T-helper 22 cell (primary cell): Measurements from ENCODE around the gene CPB2.

Source experiments
- DNase-seq: peaks from one replicate; pipeline ENCODE4 v3.0.0-alpha.2; 2020; ENCODE audit warnings: low read depth

CPB2 gene

DNA sequence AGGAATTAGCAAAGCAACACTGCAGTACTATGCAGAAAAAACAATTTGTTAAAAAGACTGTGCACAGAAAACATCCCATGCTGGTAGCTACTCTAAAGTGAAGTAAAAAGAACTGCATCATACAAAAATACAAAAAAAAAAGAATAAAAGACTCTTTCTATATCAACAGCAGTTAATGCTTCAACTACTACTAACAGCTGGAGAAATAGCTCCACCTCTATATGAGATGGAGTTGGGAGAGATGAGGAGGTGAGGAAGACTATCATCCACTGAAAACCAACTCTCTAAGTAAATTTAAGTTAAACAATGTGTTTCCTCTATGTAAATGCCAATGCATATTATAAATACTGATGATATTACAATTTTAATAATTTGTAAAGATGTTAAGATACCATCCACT, 54.1 kb downstream of the CPB2 start:
- no peak for DNase-seq

DNA sequence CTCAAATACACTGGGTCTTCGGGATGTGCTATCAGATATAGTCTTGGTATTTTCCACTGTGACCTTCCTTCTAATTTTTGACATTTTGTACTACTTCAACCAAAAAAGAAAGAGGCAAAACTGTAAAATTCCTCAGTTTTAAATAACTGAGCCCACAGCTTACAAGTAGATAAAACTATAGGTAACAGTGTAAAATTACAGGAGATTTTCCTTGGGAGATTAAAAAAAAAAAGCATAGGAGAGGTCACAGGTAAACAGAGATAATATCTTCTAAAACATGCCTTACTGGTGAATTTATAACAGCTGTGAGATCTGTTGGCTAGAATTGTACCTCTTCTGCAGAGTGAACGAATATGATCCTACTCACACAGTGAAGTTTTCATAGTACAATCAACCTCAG, 59.4 kb downstream of the CPB2 start:
- no peak for DNase-seq

- no peak for DNase-seq
Observed at GRCh38 chr13:46043647-46044046, 61.2 kb downstream of the CPB2 start.

DNA sequence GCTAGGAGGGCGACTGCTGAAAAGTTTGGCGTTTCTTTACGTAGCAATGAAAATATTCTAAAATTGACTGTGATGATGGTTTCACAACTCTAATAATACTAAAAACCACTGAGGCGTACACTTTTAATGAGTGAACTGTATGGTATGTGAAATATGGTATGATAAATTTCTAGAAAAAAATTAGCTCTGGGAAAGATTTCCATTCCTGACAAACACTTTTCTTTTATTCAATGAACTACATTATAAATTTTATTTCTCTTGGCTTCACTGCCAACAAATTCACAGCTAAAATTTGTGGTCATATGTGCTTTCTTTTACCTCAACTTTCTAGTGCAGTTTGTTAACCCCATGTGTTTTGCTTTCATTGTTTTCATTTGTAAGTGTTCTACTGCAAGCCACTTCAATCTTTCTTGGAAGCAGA, 63.4 kb downstream of the CPB2 start:
- no peak for DNase-seq

GRCh38 chr13:46040763-46041162, 64.1 kb downstream of the CPB2 start:
- no peak for DNase-seq

DNA sequence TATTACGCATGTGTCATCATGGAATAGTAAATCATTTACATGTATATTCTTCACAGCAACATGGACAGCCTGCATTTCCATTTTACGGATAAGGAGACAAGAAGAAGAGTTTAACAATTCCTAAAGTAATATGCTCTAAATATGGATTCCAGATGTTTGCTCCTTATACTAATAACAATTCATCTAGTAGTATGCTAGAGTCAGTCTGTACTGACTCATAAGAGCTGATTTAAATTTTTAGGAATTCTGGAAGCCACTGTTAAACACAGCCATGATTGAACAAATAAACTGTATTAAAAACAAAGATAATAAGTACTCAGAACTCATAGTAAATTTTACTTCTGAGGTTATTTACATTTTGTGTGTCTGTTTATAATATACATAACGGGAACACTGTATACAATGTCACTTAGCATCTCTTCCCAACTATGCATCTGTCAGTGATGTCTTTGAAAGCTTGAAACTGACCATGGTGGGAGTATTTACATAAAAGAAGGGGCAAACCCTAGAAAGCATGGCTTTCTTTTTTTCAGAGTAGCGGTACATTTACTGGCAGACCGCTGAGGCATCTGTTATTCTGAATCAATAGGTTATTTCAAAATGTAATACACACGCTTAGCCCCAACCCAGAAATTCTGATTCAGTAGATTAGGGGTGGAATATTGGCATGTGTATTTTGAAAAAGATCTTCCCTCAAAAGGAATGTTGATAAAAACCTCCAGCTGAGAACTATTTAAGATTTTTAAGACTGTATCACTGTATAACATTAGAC, 65.2 kb downstream of the CPB2 start:
- no peak for DNase-seq

- no peak for DNase-seq
Observed at GRCh38 chr13:46038296-46038695, 66.5 kb downstream of the CPB2 start.

DNA sequence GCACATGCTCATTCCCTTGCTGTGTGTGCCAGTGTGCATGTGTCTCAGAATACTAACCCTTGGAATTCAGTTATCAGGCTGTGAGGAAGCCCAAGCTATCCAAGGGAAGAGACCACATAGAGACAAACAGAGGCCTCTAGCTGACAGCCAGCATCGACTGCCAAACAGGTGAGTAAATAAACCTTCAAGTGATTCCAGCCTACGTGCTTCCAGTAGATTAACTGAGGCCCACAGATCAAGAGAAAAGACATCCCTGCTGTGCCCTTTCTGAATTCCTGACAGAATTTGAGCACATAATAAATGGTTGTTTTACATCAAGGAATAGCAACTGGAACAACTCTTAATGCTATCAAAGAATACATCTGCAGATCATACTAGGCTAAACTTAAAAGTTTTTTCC, 69.8 kb downstream of the CPB2 start:
- no peak for DNase-seq

DNA sequence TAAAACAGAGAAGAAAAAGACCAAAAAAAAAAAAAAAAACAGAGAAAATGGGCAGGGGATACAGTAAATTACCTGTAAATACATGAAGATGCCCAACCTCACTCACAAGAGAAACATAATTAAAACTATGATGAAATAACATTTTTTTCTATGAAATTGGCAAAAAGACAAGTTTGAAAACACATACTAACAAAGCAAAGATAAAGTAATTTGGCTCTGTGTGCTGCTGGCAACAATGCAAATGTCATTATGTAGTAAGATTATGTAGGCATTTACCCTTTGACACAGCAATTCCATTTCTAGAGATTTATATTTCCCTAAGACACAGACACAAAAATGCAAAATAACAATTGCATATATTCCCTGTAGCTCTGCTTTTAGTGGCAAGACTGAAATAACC, 72.5 kb downstream of the CPB2 start:
- no peak for DNase-seq

GRCh38 chr13:46031581-46032263, 73.1 kb downstream of the CPB2 start:
- DNase-seq: no peak

DNA sequence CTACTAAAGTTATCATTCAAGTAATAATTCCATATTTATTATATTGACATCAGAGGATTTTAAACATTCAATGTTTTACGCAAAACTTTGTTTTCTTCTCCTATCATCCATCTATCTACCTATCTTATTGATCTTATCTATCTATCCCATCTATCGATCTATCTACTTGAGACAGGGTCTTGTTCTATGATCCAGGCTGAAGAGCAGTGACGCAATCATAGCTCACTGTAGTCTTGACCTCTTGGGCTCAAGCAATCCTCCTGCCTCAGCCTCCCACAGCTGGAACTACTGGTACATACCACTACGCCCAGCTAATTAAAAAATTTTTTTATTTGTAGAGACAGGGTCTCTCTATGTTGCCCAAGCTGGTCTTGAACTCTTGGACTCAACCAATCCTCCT, 79.7 kb downstream of the CPB2 start:
- no peak for DNase-seq

- no peak for DNase-seq
Observed at GRCh38 chr13:46022481-46022880, 82.4 kb downstream of the CPB2 start.

- no peak for DNase-seq
Observed at GRCh38 chr13:46016216-46016615, 88.6 kb downstream of the CPB2 start.

- no peak for DNase-seq
Observed at GRCh38 chr13:46015366-46015765, 89.5 kb downstream of the CPB2 start.

DNA sequence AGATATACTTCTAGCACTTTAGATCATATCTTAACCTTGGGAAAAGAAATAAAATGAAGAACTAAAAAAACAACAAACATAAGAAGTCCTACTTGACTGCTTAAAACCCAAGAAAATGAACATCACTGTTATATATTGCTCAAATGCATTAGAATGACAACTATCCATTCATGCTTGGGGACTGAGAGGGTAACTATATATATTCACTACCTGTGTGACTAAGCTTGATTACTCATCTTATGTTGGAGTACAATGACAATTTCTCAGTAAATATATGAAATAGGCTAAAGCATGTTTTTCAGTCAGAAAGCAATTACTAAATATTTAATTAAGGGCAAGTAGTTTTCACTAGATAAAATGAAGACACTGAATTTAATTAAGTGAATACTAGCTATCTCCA, 92.4 kb downstream of the CPB2 start:
- DNase-seq: no peak

DNA sequence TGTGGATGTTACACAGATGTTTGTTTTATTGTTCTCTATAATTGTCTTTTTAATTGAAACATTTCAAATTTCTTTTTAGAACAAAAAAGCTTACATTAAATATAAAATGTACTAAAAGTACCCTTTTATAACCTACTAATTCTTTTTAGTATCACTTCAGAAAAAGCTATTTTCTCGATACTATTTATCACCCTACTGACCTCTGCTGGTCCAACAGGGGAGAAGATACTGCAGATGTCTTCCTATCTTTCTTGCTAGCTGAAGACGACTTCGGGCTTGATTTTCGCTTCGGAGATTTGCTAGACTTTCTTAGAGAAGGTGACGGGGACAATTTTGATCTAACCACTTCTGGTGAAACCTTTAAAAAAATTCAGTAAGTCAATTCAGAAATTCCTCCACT, 94.7 kb downstream of the CPB2 start:
- DNase-seq: no peak

- no peak for DNase-seq
Observed at GRCh38 chr13:46008631-46009030, 96.2 kb downstream of the CPB2 start.

DNA sequence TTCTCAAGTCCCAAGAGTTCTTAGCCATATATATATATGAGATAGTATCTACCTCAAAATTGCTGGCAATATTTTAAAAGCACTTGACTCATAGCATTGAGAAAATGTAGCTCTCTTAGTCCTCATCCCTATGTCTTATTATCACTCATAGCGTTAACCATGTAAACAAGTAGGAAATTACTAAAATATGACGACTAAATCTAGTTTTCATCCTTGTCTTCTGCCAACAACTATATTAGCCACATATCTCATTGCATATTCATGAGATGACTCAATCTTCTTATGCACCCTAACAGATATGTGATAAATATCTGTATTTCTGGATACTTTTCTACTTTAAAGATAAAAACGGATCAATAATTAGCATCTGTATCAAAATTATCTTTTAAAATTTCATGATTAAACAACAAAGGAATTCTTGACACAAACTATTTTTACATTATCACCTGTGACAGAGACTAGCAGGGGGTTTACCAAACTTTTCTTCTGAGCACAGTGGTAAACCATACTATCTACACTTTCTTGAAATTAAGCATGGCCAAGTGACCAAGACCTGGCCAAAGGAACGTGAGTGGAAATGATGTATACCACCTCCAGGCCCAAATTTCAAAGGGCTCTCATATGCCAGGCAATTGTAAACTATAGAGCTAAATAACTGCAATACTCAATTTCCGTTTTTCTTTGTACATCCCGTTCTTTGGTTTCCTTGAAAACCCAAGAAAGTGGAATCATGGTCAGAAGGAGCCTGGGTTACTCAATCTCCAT, 98.0 kb downstream of the CPB2 start:
- no peak for DNase-seq

DNA sequence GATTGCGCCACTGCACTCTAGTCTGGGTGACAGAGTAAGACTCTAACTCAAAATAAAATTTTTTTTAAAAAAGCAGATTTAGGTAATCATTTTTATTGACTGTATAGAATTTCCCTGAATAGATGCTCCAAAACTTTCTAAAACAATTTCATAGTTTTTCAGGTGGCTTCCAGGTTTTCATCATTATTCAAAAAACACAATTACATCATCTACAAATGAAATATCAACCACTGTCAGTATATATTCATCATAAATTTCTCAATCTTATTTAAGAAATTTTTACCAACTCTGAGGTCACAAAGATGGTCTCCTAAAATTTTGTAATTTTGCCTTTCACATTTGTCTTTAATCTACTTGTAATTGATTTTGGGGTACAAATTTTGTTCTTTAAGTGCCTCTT, 100.3 kb downstream of the CPB2 start:
- no peak for DNase-seq
